Measurements from ENCODE around the gene RSRP1.

DNA sequence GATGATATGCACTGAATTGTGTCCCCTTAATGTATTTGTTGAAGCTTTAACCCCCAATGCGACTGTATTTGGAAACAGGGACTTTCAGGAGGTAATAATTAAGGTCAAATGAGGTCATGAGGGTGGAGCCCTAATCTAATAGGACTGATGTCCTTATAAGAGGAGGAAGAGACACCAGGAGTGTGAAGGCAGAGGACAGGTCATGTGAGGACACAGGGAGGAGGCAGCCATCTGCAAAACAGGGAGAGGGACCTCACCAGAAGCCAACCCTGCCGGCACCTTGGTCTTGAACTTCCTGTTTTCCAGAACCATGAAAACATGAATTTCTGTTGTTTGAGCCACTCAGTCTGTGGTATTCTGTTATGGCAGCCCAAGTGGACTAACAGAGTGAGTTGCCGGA, 30.2 kb downstream of the RSRP1 start:
- TF ChIP-seq, protein P1, sequence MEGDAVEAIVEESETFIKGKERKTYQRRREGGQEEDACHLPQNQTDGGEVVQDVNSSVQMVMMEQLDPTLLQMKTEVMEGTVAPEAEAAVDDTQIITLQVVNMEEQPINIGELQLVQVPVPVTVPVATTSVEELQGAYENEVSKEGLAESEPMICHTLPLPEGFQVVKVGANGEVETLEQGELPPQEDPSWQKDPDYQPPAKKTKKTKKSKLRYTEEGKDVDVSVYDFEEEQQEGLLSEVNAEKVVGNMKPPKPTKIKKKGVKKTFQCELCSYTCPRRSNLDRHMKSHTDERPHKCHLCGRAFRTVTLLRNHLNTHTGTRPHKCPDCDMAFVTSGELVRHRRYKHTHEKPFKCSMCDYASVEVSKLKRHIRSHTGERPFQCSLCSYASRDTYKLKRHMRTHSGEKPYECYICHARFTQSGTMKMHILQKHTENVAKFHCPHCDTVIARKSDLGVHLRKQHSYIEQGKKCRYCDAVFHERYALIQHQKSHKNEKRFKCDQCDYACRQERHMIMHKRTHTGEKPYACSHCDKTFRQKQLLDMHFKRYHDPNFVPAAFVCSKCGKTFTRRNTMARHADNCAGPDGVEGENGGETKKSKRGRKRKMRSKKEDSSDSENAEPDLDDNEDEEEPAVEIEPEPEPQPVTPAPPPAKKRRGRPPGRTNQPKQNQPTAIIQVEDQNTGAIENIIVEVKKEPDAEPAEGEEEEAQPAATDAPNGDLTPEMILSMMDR (IDR thresholded peaks at IDR 0.05): no peak
- TF ChIP-seq POLR2A (IDR thresholded peaks at IDR 0.05): no peak

Data from gastroesophageal sphincter (tissue), 3 donors.